BJ (cell line): ENCODE results near the gene ANO2. TPM values are rescaled to one million over a fixed set of nuclear protein-coding genes. Genes with fewer than 3 reads are reported as not detected.

Experiments used
- CTCF ChIA-PET: fragments of 350-600 bp; formaldehyde crosslinking; extraction: SDS; loops from one replicate; lab custom pipeline; 2021; ENCODE audit warnings: antibody characterized with exemption, inconsistent platforms; lab: Yijun Ruan, JAX
- POLR2A ChIA-PET: fragments of 300-600 bp; sonication (Branson Sonifier 250); formaldehyde crosslinking; extraction: SDS; loops from one replicate; lab custom pipeline; 2021; ENCODE audit warnings: antibody characterized with exemption; lab: Charles Lee
- DNase-seq: peaks from one replicate; pipeline ENCODE4 v3.0.0-alpha.2; 2011; ENCODE audit warnings: low read depth
- H3K27me3 ChIP-seq: 2 replicates; pipeline ENCODE4 v1.6.0; 2011; ENCODE audit warnings: low read length; ENCODE audit not compliant: control insufficient read depth, insufficient read depth
- H3K36me3 ChIP-seq: 2 replicates; pipeline ENCODE4 v1.5.1; 2011; ENCODE audit warnings: low read length; ENCODE audit not compliant: control insufficient read depth, insufficient read depth
- H3K4me3 ChIP-seq: 2 replicates; pipeline ENCODE4 v1.5.1; 2011; ENCODE audit warnings: low read depth, mild to moderate bottlenecking, control low read depth, low read length
- polyA plus RNA-seq: library from polyadenylated mRNA; depleted of rRNA; stranded (reverse); fragments of >200 nt; gene quantifications from 2 replicates; pipeline ENCODE4 v1.2.3, GENCODE V29; 2011
- TF ChIP-seq, protein P1 (sequence below): IDR thresholded peaks from 2 replicates; pipeline ENCODE4 v1.5.1; 2011; ENCODE audit warnings: low read depth, mild to moderate bottlenecking, control low read depth, inconsistent platforms, low read length, moderate library complexity; ENCODE audit not compliant: insufficient read depth

The ANO2 gene
- polyA plus RNA-seq, 1 experiment = 0.10 TPM

DNA sequence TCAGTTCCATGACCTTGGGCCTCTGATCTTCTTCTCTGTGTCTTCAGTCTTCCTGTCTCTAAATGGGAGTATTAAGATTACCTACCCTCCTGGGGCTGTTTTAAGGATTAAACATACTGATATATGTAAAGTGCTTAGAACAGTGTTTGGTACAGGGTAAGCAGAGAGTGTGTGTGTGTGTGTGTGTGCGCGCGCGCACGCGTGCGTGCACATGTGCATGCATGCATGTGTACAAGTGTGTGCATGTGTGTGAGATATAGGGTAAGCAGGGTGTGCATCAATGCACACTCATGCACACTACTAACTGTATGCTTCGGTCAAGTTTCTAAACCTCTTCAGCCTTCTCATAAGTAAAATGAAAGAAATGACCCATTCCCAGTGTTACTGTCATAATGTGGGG, 316.6 kb downstream of the ANO2 start:
- Histone ChIP-seq H3K36me3 (no peaks in the 10 kb centered on the region), H3K4me3 (no peak overlapping the region), H3K27me3 (peaks cover 2% of the 10 kb centered on the region; the same call in 1 of the 2 replicates)
- TF ChIP-seq, protein P1, sequence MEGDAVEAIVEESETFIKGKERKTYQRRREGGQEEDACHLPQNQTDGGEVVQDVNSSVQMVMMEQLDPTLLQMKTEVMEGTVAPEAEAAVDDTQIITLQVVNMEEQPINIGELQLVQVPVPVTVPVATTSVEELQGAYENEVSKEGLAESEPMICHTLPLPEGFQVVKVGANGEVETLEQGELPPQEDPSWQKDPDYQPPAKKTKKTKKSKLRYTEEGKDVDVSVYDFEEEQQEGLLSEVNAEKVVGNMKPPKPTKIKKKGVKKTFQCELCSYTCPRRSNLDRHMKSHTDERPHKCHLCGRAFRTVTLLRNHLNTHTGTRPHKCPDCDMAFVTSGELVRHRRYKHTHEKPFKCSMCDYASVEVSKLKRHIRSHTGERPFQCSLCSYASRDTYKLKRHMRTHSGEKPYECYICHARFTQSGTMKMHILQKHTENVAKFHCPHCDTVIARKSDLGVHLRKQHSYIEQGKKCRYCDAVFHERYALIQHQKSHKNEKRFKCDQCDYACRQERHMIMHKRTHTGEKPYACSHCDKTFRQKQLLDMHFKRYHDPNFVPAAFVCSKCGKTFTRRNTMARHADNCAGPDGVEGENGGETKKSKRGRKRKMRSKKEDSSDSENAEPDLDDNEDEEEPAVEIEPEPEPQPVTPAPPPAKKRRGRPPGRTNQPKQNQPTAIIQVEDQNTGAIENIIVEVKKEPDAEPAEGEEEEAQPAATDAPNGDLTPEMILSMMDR = no peak
- no peak for DNase-seq
- ChIA-PET POLR2A (no interaction called here), CTCF (interaction anchor here (0.9 kb wide), 1 partner anchor 19 kb away, joined by 3 read pairs; no protein-coding TSS in a partner anchor)

DNA sequence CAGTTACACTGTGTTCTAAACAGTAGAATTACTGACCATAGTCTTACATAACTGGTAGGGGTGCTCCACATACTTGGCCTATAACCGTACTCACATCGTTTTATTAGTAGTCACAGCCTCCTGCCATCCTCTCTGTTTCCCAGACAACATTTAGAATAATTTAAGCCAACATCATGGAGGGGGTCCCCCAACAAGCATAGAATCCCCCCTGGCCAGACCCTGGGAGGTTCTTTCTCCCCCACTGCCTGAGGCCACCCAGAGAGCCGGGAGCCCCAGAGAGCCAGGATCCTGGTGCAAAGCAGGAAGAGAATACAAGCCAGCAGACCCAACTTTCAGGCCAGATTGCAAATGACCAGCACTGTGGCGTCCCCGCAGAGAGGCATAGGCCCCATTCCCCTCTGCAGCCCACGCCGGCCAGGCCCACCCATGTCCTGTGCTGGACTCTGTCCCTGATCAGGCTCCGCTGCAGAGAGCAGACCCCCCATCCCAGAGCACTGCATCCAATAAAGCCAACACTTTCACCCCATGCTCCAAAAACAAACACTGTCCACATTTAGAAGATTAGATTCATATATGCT, 317.9 kb downstream of the ANO2 start:
- ChIA-PET POLR2A (no interaction called here), CTCF (interaction anchor here (0.9 kb wide), 1 partner anchor 18 kb away, joined by 3 read pairs; no protein-coding TSS in a partner anchor)
- Histone ChIP-seq H3K4me3 (no peak overlapping the region), H3K36me3 (no peaks in the 10 kb centered on the region), H3K27me3 (peaks cover 2% of the 10 kb centered on the region; the same call in 1 of the 2 replicates)
- no peak for DNase-seq
- TF ChIP-seq, protein P1 = no peak

DNA sequence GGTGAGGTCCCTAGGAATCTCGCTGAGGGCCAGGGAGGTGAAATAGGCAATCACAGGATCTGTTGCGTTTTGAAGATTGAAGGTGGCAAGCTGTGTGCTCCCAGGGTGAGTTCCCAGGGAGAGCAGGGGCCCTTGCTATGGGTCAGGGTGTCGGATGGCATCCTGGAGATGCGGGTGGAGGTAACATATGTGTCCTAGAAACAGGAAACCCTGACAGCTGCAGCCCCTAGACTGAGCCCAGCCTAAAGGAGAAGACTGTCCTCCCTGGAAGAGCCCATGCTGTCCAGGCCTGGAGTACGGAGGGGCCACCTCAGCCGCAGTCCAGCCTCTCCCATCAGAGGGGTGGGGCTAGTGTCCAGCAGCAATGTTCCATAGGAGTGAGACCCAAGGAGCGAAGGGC, 318.9 kb downstream of the ANO2 start:
- Histone ChIP-seq H3K4me3 (no peak overlapping the region), H3K36me3 (no peaks in the 10 kb centered on the region), H3K27me3 (no peaks in the 10 kb centered on the region)
- TF ChIP-seq, protein P1 = no peak
- CTCF ChIA-PET = no interaction called here
- POLR2A ChIA-PET = no interaction called here
- no peak for DNase-seq

DNA sequence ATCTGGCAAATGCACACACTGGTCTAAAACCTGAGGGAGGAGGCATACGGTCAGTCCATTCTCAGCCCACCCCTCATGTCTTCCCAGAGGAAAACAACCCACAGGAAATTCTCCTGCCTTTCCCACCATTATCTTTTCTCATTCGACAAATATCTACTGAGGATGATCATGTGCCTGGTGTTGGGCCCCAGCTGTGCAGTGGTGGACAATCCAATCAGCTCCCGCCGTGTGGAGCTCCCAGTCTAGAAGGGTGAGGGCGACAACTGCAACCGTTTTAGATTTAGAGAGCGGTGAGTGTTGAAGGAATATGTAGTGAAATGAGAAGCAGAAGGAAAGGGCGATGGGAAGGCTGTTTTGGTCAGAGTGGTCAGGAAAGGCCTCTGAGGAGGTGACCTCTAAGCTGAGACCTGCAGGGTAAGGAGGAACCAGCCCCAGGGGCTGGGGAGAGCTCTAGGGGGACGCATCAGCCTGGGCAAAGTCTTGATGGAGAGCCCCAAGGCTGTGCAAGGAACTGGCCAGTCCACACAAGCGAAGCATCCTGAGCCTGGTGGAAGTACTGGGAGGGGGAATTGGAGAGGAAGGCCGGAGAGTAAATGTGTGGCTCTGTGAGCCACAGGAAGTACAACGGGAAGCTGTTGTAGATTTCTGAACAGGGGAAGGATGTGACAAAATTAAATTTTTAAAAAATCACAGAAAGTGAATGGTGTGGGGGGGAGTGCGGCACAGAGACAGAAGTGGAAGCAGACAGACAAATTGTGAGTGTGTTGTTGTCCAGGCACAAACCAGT, 320.4 kb downstream of the ANO2 start:
- DNase-seq = no peak
- ChIA-PET CTCF (interaction anchor here (0.9 to 1.3 kb wide), 2 partner anchors 24 to 196 kb away, joined by 3 to 4 read pairs; no protein-coding TSS in a partner anchor), POLR2A (no interaction called here)
- H3K4me3 ChIP-seq = no peak overlapping the region
- TF ChIP-seq, protein P1 = no peak
- no peaks in the 10 kb centered on the region for H3K27me3 ChIP-seq
- no peaks in the 10 kb centered on the region for H3K36me3 ChIP-seq

DNA sequence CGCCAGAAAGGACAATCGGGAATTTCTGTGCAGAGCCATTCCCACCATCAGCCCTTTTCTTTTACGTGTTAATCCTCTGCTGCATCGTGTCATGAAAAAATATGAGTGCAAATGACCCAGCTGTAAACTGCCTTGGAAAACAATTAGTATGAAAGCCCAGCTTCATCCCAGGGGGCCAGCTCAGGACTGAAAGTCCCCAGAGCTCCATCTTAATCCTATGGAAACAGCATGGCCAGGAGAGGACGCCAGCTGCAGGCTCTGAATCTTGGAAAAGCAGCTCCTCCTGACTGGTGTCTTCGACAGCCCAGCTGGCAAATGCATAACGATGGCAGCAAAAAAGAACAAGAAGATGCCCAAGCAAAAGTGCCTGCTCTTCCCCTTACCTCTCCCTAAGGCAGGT, 321.6 kb downstream of the ANO2 start:
- ChIA-PET CTCF (interaction anchor here (1.3 kb wide), 1 partner anchor 25 kb away, joined by 3 read pairs; no protein-coding TSS in a partner anchor), POLR2A (no interaction called here)
- Histone ChIP-seq H3K4me3 (no peak overlapping the region), H3K27me3 (no peaks in the 10 kb centered on the region), H3K36me3 (no peaks in the 10 kb centered on the region)
- no peak for DNase-seq
- TF ChIP-seq, protein P1 = no peak
